T-helper 2 cell (primary cell): ENCODE data around the gene PRR5.
"Not testable (repeated sequence)": the region's sequence is repeated elsewhere in the genome, so short reads cannot be mapped to it uniquely, and the experiment has no call there.

Experiments
- DNase-seq, 5 experiments: peaks; one replicate each; pipeline versions ENCODE4 v3.0.0 to v3.0.0-alpha.2; 2012 to 2022

PRR5 gene

DNA sequence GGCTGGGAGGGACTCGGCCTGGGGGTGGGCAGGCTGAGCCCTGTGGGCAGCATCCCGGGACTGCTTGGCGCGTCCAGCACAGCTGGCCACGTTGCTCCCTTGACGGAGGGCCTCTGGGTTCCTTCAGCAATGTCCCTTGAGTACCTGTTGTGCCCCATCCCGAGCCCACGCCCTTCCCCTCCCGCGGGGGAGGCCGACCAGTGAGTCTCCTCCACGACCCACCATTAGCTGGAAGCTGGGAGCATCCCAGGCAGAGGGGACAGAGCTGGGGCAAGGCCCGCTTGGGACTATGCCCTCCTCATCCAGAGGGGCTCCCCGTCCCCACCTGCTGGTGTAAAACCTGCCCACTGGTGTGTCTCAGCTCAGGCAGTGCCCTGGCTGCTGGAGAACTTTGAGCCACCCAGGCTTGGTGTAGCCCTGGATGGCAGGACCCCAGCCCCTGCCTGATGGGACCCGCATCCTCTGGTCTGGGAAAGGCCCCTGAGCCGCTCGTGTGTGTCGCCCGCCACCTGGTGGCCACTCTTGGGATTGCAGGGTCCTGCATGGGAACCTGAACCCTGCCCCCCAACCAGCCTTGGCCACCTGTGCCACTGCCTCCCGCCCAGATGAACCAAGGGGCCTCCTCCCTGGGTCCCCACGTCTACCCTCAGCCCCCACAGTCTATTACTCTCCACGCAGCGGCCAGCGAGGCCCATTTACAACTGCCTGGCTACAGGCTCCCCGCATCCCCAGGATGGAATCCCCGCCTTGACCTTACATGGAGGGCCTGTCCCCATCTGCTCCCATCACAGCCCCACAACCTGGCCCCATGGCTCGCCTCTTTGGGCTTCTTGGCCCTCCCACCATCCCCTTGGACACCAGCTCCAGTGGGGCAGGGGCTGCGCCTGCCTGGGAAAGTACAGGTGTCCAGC is 33.8 kb downstream of the PRR5 start:
- DNase-seq, result peak; percentile 55 to 79 (median 70)

DNA sequence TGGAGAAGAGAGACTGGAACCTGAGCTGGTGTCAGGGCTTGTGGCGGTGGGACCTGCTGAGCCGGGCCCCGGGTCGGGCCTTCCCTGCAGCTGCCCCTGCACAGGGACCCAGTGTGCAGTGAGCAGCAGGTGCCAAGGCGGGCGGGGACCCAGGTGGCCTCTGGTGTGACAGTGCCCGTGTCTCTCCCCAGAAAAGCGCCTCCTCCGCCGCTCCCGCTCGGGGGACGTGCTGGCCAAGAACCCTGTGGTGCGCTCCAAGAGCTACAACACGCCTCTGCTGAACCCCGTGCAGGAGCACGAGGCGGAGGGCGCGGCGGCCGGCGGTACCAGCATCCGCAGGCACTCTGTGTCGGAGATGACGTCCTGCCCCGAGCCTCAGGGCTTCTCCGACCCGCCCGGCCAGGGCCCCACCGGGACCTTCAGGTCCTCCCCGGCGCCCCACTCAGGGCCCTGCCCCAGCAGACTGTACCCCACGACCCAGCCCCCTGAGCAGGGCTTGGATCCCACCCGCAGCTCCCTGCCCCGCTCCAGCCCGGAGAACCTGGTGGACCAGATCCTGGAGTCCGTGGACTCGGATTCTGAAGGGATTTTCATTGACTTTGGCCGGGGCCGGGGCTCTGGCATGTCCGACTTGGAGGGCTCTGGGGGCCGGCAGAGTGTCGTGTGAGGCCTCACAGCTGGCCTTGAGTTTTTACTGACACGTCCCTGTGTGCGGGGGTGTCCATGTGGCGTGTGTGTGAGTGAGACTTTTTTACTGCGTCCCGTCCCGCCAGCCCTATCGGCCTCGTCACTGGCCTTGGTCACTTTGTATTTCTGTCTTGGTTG is 34.8 kb downstream of the PRR5 start:
- no peak for DNase-seq

DNA sequence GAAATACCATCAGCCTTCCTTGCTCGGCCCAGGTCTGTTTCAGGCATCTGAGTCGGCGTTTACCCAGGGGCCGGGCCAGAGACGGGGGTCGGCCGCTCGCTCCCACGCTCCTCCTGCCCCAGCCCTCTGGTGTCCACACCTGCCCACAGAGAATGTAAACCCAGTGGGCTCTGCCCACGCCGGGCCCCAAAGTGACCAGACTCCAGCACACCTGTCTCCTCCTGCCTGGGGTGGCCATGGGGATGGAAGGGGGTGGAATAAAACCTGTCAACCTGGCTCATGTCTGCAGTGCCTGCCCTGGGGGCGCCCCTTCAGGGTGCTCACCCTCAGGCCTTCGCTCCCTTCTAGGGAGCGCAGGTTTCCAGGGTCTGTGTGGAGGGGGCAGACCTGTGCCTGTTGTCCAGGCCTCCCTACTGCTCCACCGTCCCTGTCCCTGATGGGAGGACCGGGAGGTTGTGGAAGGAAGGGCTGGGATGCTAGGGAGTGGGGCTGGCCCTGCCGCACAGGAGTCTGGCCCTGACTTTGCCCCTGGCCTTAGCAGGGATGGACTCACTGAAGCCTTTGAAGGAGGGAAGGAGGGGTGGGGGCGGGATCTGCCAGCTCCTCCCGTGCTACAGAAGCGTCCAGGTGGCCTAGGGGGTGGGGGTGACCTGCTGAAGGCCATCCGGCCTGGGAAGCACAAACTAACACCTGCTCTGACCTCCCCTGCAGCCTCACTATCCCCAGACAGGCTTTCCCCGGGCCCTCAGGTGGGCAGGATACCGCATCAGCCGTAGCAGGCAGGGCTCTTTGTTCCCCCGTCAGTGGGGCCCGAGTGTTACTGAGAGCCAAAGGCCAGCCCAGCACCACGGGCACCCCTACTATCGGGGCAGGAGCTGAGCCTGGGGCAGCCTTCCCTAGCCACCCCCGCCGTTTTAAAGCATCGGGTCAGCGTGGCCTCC is 35.7 kb downstream of the PRR5 start:
- DNase-seq, result no peak

DNA sequence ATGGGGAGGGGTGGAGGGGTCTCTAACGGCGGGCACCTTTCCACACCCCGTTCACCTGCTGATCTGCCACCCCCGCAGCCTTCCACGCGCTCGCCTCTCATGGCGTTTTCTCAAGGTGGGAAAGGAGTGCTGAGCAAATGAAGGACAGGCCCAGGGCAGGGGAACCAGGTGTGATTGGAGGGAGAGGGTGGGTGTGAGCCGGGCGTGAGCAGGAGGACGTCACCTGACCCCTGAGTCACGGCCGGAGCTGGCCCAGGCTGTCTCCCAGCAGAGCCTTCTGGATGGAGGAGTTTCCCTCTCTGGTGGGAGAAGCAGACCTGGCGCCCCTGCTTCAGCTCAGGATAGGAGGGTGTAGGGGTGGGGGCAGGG is 36.3 kb downstream of the PRR5 start:
- DNase-seq, result no peak

DNA sequence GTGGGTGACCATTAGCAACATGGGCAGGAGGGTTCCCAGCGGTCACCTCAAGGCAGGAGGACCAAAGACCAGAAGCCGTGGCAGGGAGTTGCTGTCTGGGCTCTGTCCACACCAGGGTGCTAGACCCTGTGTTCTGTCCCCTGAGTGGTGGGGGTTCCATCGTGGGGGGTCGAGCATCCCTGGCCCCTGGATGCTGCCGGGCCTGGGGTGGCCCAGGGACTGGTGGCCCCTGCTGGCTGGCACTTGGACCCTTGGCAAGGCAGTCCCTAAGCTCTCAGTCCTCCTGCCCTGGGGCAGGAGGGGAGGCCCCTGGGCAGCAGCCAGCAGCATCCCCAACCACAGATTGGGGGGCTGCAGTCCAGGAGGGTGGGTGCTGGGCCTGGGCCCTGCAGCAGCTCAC is 37.0 kb downstream of the PRR5 start:
- no peak for DNase-seq

DNA sequence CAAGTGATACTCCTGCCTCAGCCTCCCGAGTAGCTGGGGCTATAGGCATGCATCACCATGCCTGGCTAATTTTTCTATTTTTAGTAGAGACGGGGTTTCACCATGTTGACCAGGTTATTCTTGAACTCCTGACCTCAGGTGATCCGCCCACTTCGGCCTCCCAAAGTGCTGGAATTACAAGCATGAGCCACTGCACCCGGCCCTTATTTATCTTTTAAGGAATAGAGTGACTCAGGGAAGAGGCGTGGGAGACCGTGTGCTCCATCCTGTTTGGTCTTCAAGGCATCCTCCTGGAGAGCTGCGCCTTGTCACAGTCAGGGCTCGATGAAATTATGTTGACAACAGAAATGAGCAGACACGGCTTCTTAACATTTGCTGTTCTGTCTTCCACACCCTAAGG is 37.7 kb downstream of the PRR5 start:
- DNase-seq, result not testable (repeated sequence)

DNA sequence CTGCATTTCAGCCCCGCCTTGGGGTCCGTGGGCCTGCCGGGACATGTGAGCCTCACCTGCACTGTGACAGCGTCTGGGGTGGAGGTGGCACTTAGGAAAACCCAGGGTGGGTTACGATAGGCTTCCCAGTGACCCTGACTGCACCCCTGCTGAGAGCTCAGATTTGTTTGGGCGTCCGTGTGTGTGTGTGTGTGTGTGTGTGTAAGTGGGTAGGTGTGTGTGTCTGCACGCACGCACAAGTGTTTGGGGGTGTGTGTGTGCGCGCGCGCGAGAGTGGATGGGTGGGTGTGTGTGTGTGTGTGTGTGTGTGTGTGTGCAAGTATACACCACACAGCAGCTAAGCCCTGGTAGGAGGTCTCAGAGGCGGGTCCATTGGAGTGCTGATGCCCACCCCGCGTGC is 38.3 kb downstream of the PRR5 start:
- no peak for DNase-seq

DNA sequence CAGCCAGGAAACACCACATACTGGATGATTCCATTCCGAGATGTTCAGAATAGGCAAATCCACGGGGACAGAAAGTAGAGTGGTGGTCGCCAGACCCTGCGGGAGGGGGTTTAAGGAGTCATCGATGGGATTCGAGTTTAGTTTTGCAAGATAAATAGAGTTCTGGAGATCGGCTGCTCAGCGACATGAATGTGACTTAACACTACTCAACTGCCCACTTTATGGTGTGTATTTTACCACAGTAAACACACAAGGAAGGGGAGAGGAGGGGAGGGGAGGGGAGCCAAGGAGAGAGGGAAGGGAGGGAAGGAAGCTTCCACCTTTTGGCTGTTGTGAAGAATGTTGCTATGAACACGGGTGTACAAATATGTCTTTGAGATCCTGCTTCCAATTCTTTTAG is 39.9 kb downstream of the PRR5 start:
- no peak for DNase-seq

DNA sequence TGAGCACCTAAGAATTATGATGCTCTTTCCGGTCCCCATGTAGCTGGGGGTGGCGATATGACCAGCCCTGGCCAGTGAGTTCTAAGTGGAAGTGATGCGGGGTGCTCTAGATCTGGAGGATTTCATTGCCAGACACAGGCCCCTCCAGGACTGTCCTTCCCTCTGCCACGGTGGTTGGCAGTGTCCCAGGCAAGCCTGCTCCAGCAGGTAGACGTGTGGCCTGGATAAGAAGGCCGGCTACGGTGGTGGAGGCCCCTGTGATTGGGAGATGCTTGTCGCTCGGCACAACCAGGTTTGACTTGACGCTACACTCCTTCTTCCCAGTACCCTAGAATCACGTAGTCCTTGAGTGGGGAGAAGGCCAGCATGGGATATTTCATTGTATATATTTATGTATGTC is 41.2 kb downstream of the PRR5 start:
- DNase-seq, result no peak

DNA sequence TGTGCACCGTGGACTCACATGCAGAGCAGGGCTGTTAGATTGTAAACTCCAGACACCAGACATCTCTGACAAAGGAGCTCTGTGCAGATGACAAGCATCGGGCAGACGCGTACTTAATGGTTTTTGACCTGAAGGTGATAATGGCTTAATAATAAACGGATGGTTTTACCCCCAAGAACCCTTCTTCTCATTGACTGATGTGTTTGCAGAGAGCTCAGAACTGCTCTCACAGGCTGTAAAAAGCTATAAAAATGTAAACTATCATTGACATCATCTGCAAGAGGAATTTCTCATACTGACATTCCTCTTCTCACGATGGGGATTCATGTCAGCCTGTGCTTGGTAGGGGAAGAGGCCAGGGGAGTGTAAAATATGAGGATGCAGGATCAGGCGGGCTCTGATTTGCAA is 41.8 kb downstream of the PRR5 start:
- no peak for DNase-seq

DNA sequence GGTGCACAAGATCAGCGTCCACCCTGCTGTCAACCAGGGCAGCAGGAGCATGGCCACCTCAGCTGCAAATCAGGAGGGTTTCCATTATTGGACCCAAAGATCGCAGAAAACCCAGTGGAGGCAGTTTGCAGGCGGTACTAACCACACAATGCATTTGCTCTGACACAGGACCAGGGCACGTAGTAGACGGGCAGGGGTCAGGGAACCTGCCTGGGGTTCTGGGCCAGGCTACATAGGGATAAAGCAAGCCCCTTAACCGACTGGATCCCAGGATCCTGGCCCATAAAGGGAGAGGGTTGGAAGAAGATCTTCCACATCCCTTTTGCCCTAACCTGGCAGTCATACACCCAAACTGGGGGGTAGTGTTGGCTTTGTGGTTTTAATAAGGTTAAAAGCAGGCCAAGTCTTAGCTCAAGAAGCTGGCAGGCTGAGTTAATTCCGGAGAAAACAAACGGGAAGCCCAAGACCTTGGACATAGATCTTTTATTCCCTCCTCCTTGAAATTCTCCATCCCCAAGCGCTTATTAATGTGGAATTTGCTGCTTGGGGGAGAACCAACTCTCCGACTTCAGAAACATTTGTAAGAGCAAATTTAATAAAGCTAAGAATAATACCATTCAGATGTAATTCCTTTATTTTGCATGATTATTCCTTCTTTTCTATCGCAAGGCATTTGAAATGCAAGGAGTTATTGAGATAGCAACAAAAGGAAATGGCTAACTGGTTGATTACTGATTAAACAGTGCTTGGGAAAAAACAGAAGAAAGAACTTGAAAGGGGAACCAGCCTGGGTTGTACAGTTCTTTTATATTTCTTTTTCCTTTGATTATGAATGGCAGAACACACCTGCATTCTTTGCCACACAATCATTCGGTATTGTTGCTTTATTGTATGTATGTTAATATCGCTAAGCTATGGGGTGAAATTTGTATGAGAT is 44.1 kb downstream of the PRR5 start:
- no peak for DNase-seq

DNA sequence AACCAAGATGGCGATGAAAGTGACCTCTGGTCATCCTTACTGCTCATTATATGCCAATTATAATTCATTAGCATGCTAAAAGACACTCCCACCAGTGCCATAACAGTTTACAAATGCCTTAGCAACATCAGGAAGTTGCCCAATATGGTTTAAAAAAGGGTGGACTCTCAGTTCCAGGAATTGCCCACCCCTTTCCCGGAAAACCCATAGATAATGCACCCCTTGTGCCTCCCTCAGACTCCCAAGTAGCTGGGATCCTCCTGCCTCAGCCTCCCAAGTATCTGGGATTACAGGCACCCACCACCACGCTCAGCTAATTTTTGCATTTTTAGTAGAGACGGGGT is 45.8 kb downstream of the PRR5 start:
- not testable (repeated sequence) for DNase-seq

DNA sequence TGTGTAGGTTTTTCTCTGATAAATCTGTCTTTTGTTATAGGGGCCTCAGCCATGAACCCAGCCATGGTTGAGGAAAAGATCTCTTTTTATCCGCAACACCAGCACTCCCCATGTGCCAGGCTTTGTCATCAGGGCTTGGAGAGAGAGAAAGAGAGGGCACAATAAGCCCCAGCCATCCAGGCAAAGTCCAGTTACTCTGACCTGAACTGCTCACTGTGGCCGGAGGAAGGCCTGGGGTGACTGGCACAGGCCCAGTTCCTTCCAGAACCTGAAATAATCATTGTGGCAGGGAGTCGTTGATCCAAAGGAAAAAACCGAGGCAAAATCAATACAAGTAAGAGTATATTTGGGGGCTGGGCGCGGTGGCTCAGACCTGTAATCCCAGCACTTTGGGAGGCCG is 46.5 kb downstream of the PRR5 start:
- no peak for DNase-seq

DNA sequence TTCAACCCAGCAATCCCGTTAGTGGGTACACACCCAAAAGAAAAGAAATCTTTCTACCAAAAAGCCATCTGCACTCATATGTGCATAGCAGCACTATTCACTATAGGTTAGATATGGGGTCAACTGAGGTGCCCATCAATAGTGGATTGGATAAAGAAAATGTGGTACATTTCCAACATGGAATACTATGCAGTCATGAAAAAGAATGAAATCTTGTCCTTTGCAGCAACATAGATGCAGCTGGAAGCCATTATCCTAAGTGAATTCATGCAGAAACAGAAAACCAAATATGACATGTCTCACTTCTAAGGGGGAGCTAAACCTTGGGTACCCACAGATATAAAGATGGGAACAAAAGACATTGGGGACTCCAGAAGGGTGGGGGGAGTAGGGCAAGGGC is 48.5 kb downstream of the PRR5 start:
- no peak for DNase-seq

DNA sequence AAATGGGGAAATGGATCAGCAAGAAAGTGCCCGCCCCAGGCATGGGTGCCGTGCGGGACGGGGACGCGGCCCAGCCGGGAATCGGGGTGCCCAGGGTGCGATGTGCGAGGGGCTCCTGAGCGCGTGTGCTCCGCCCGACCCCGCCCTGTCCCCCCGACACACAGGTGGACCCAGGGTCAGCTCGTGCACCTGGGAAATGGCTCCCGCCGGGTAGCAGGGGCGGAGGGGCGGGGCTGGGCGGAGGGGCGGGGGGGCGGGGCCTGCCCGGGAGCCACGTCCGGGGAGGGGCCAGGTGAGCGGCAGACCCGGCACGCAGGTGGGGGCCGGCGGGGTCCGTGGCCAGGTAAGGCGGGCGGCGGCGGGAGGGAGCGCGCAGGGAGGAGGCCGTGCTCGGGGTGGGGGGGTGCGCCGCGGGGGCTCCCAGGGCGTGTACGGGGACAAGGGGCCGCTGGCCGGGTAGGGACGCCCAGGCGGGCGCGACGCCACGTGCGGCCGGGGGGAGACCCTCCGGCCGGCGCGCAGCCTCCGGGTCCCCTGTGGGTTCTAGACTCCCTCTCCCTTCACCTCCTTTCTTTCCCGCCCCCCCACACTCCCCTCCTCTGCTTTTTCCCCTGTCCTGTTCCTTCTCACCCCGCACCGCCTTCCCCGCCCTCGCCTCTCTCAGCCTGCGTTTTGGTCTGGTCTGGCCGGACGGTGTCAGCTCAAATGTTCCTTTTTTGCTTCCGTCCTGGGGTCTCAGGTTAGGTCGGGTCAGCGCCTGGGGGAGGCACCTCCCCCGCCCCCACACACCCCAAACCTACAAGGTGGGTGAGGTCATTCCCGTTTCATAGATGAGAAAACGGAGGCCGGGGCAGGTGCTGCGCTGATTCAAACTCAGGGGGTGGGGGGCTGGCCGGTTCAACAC is 50.5 kb downstream of the PRR5 start, which contains the start of gene ARHGAP8:
Gene ARHGAP8, plus strand, starts transcription at position 291 of the 904 bp plus-strand sequence. CDS start 33,953 bp downstream, outside the sequence.
- no peak for DNase-seq

DNA sequence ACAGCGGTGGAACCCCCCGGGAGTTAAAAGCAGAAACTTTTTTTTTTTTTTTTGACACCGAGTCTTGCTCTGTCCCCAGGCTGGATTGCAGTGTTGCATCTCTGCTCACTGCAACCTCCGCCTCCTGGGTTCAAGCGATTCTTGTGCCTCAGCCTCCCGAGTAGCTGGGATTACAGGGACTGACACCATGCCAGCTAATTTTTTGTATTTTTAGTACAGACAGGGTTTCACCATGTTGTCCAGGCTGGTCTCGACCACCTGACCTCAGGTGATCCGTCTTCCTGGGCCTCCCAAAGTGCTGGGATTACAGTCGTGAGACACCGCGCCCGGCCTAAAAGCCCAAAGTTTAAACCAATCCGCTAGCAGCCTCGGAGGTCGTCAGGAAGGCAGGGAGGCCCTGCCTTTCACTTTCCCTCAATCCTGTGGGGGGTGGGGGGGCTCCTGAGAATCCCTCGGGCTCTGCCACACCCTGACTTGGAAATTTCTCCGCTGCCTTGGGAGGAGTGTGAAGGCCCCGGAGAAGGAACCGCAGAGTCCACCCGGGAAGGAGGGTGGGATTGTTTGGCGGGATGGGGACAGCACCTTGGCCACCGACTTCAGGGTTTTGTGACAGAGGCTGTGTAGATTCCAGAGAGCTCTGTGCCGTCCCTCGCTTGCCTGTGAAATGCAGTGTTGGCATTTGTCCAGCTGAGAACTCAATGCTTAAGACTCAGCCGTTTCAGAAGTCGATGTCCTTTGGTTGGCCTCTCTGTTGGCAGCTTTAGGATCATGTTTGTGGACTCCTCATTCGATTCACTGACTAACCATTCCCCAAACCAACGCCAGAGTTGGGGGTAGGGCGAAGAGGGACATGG is 51.4 kb downstream of the PRR5 start:
- no peak for DNase-seq

DNA sequence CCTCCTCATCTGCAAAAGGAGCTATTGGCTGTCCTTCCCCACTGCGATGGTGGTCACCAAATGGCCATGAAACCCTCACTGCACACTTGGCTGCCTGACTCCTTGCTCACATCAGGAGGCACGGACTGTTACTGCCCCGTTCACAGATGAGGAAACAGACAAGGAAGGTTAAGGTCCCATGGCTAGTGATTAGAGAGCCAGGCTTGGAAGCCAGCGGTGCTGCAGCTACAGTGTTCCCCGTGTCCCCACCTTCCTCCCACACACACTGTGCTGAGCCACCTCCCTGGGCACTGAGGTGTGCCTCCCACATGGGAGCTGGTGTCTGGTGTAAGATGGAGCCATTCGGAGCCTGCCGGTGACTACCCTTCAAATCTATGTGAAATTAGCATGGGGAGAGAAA is 53.0 kb downstream of the PRR5 start:
- no peak for DNase-seq

DNA sequence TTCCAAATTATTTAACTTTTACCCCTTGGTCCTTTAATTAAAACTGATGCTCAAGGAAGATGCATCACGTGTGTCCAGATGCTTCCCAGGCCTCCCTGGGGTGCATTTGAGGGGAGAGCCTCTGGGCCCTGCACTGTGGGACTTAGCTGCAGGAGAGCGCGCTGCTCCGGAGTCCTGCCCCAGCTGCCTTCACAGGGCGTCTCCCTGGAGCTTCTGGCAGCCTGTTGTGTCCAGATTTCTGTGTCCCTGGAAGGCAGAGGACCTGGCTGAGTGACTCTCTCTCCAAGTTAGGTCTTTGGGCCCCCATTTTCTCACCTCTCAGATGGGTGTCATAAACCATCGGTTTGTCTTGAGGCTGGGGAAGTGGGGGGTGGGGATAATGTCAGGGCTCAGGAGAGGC is 53.4 kb downstream of the PRR5 start:
- DNase-seq, result no peak

DNA sequence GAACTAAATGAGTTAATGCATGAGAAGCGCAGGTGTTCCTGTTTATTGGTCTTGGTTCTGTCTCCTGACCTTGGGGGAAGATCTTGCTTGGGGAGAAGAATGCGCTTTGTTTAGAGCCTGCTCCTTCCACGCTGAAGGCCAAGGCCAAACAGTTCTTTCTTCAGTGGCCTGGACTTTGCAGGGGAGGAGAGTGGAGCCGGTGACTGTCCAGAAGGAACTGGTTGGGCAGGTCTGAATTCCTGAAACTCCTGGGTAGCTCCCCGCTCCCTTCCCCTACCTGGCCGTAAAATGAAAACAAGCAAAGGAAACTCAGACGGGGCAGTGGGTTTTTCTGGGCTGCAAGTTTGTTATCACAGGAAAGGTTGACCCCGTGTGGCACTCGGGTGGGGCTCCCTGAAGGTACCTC is 54.0 kb downstream of the PRR5 start:
- no peak for DNase-seq
